HL-60 (cell line): ENCODE results near the gene PPCS.

Source experiments
- DNase-seq, 2 experiments: peaks; one replicate each; pipeline ENCODE4 v3.0.0-alpha.2; 2010 to 2020; ENCODE audit warnings: low read depth in 1 of 2, low spot score in 1 of 2
- H3K27ac ChIP-seq: fragments of 250-450 bp; sonication (Bioruptor Pico); replicated peaks from 2 replicates; pipeline ENCODE4 v1.5.1; 2020; ENCODE audit warnings: mild to moderate bottlenecking, moderate library complexity
- H3K27me3 ChIP-seq: fragments of 250-450 bp; sonication (Bioruptor Pico); 2 replicates; pipeline ENCODE4 v1.5.1; 2021; ENCODE audit warnings: mild to moderate bottlenecking, moderate library complexity; ENCODE audit not compliant: insufficient read depth, poor library complexity, severe bottlenecking
- H3K4me3 ChIP-seq: replicated peaks from 2 replicates; pipeline ENCODE4 v1.5.1; 2011; ENCODE audit warnings: mild to moderate bottlenecking, control low read depth, low read length; ENCODE audit not compliant: insufficient read depth
- CTCF ChIP-seq: IDR thresholded peaks from one replicate; pipeline ENCODE4 v1.5.1; 2011; ENCODE audit warnings: low read length, control low read depth, inconsistent platforms; ENCODE audit not compliant: insufficient read depth
- GABPA ChIP-seq: IDR thresholded peaks from 2 replicates; pipeline ENCODE4 v1.6.1; 2012; ENCODE audit warnings: low read depth
- POLR2AphosphoS5 ChIP-seq: IDR thresholded peaks from 2 replicates; pipeline ENCODE4 v1.6.1; 2012; ENCODE audit warnings: low read depth
- REST ChIP-seq: IDR thresholded peaks from 2 replicates; pipeline ENCODE4 v1.6.1; 2012; ENCODE audit warnings: low read depth; ENCODE audit not compliant: insufficient replicate concordance
- SPI1 ChIP-seq: IDR thresholded peaks from 2 replicates; pipeline ENCODE4 v1.6.1; 2012; ENCODE audit warnings: low read depth, mild to moderate bottlenecking, borderline replicate concordance
- long read RNA-seq: library from polyadenylated mRNA; unstranded; transcript quantifications from one replicate; pipeline ENCODE4 v2.0.0, GENCODE V29; 2020

PPCS gene
- long read RNA-seq, transcript PPCS-201 (3 exons, 984 nt): minor isoform, 6 of 164 reads
- long read RNA-seq, transcript PPCS-206 (3 exons, 641 nt): minor isoform, 8 of 164 reads
- long read RNA-seq, transcript PPCS-203 (3 exons, 1,431 nt): major isoform, 131 of 164 reads
- long read RNA-seq, partial matches to known transcripts: 0 of 164 reads
- long read RNA-seq, other reads (novel, unspliced or antisense): 16 of 164 reads

GRCh38 chr1:42456010-42456753 is at the start of gene PPCS, which contains the start of gene ZMYND12:
PPCS (plus strand) TSS chr1:42456543; CDS start chr1:42456566, 23 bp downstream.
ZMYND12 (minus strand) TSS chr1:42456022; CDS start chr1:42455997, 25 bp downstream.
- TF ChIP-seq SPI1 (no peak), POLR2AphosphoS5 (peak; percentile 68), REST (peak; percentile 17), GABPA (no peak), CTCF (no peak)
- Histone ChIP-seq H3K27ac (peak within 1 kb of the TSS; percentile 98), H3K4me3 (peak within 1 kb of the TSS; percentile 64), H3K27me3 (no peaks in the 10 kb centered on the region)
- DNase-seq: peak; percentile 83 to 88

GRCh38 chr1:42414551-42415496 is 41.5 kb upstream of the PPCS start:
- TF ChIP-seq POLR2AphosphoS5: no peak
- TF ChIP-seq GABPA: no peak
- no peak for TF ChIP-seq SPI1
- no peak for TF ChIP-seq REST
- TF ChIP-seq CTCF: no peak
- Histone ChIP-seq H3K27me3 (no peaks in the 10 kb centered on the region), H3K27ac (no peak overlapping the region), H3K4me3 (no peak overlapping the region)
- no peak for DNase-seq

- no peak overlapping the region for H3K4me3 ChIP-seq
- H3K27me3 ChIP-seq: no peaks in the 10 kb centered on the region
- TF ChIP-seq CTCF (no peak), REST (no peak), SPI1 (no peak), POLR2AphosphoS5 (no peak), GABPA (no peak)
- no peak for DNase-seq
- no peak overlapping the region for H3K27ac ChIP-seq
Measured at GRCh38 chr1:42417166-42417565, 39.2 kb upstream of the PPCS start.
